ENCODE results near the gene KCNIP1. TPM values are rescaled to one million over a fixed set of nuclear protein-coding genes. Genes with fewer than 3 reads are reported as not detected.

KCNIP1 gene
- polyA plus RNA-seq, 1 of the 3 experiments (the other 2 are of a cell fraction) = 1.3 TPM

- no peaks in the 10 kb centered on the region for H3K36me3 ChIP-seq (replicated peaks in 1 of 2; ENCODE audit: control insufficient read depth in 1 of 2, insufficient read depth in 2 of 2, low read length in 1 of 2)
- H3K4me2 ChIP-seq = no peak overlapping the region
- H4K20me1 ChIP-seq (ENCODE audit: insufficient read depth) = no peaks in the 10 kb centered on the region
- H3K9me2 ChIP-seq = no peaks in the 10 kb centered on the region
- peak overlapping the region in 1 of 2 experiments; percentile 82; a peak in 1 of 4 replicates for H3K27ac ChIP-seq (ENCODE audit: low read depth in 2 of 2, low read length in 1 of 2)
- H3K4me3 ChIP-seq (ENCODE audit: low read depth in 2 of 2, low read length in 1 of 2) = no peak overlapping the region
- H3K27me3 ChIP-seq (ENCODE audit: insufficient read depth) = no peaks in the 10 kb centered on the region
- no peak overlapping the region for H2AFZ ChIP-seq (ENCODE audit: low read depth)
- peaks cover 0 to 68% of the 10 kb centered on the region in 2 experiments; a peak in 2 of 4 replicates for H3K4me1 ChIP-seq (ENCODE audit: control insufficient read depth in 1 of 2, insufficient read depth in 2 of 2, low read depth in 1 of 2, low read length in 1 of 2)
- ChIA-PET CTCF (interaction anchor here (1.2 to 14.2 kb wide), 5 partner anchors 23 to 108 kb away, joined by 3 to 511 read pairs (median 4); partner anchors contain the start of gene GABRP), POLR2A (no interaction called here)
- 83% methylated on average over 11 of the region's 11 CpGs for WGBS (ENCODE audit: low lambda C conversion rate)
- H3F3A ChIP-seq (replicated peaks; ENCODE audit: insufficient read depth) = no peaks in the 10 kb centered on the region
- no peaks in the 10 kb centered on the region for H3K79me2 ChIP-seq (ENCODE audit: insufficient read depth)
- no peaks in the 10 kb centered on the region for H3K9me3 ChIP-seq
- no peak overlapping the region for H3K9ac ChIP-seq
- no peak for DNase-seq
- no peak for TF ChIP-seq RCOR1 (IDR thresholded peaks at IDR 0.05; ENCODE audit: low read length)
These were observed 243.1 kb downstream of the KCNIP1 start for GRCh38 chr5:170746961-170747340.

DNA sequence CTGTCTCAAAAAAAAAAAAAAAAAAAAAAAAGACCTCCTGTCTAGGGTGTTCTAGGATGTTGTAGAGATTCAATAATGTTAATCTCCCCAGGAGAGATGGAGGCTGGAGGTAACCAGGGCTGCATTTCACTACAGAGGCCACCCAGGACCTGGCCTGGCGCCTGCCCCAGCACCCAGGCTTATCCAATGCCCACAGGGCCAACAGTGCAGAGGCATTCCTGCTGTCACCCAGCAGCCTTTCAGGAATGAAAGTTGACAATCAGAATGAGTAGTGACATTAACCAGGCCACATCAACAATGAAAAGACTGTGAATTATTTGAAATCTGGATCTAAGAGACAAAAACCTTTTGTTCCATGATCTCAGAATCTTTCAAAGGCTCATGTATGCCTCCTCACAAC is 243.5 kb downstream of the KCNIP1 start:
- 0 out of 4 replicates have a peak overlapping the region, but pooled peaks of 1 of the 2 experiments have one; percentile 20 for H3K27ac ChIP-seq (ENCODE audit: low read depth in 2 of 2, low read length in 1 of 2)
- H3K36me3 ChIP-seq (replicated peaks in 1 of 2; ENCODE audit: control insufficient read depth in 1 of 2, insufficient read depth in 2 of 2, low read length in 1 of 2) = no peaks in the 10 kb centered on the region
- ChIA-PET POLR2A (no interaction called here), CTCF (interaction anchor here (1.2 to 14.2 kb wide), 4 partner anchors 22 to 62 kb away, joined by 4 to 511 read pairs (median 5); partner anchors contain the start of gene GABRP)
- H3K9me3 ChIP-seq = no peaks in the 10 kb centered on the region
- peaks cover 0 to 72% of the 10 kb centered on the region in 2 experiments; a peak in 2 of 4 replicates for H3K4me1 ChIP-seq (ENCODE audit: control insufficient read depth in 1 of 2, insufficient read depth in 2 of 2, low read depth in 1 of 2, low read length in 1 of 2)
- no peaks in the 10 kb centered on the region for H4K20me1 ChIP-seq (ENCODE audit: insufficient read depth)
- H2AFZ ChIP-seq (ENCODE audit: low read depth) = no peak overlapping the region
- no peaks in the 10 kb centered on the region for H3K9me2 ChIP-seq
- H3K4me2 ChIP-seq = no peak overlapping the region
- no peak overlapping the region for H3K9ac ChIP-seq
- H3F3A ChIP-seq (replicated peaks; ENCODE audit: insufficient read depth) = no peaks in the 10 kb centered on the region
- peak; percentile 39 for DNase-seq
- 44% methylated on average over 1 of the region's 1 CpG for WGBS (ENCODE audit: low lambda C conversion rate)
- no peak overlapping the region for H3K4me3 ChIP-seq (ENCODE audit: low read depth in 2 of 2, low read length in 1 of 2)
- no peaks in the 10 kb centered on the region for H3K27me3 ChIP-seq (ENCODE audit: insufficient read depth)
- H3K79me2 ChIP-seq (ENCODE audit: insufficient read depth) = no peaks in the 10 kb centered on the region
- TF ChIP-seq PBX3 (IDR thresholded peaks at IDR 0.05) (0 out of 2 replicates have a peak, but pooled peaks have one; percentile 49), RAD21 (IDR thresholded peaks at IDR 0.05; ENCODE audit: low read length) (no peak), NRF1 (IDR thresholded peaks at IDR 0.05; ENCODE audit: low read depth, low read length) (no peak), FOXM1 (IDR thresholded peaks at IDR 0.05; ENCODE audit: low read depth) (no peak), TAF1 (IDR thresholded peaks at IDR 0.05; ENCODE audit: borderline replicate concordance, low read depth, low read length) (no peak), EP300 (IDR thresholded peaks at IDR 0.05; ENCODE audit: borderline replicate concordance in 1 of 2, low read depth in 1 of 2, low read length in 1 of 2) (peak in 1 of 2 experiments; percentile 85; a peak in 2 of 4 replicates), CHD2 (IDR thresholded peaks at IDR 0.05; ENCODE audit: low read length, partially characterized antibody) (peak; percentile 46), USF2 (IDR thresholded peaks at IDR 0.05; ENCODE audit: borderline replicate concordance, low read depth, low read length) (no peak), REST (IDR thresholded peaks at IDR 0.05; ENCODE audit: low read depth, low read length) (no peak), RCOR1 (IDR thresholded peaks at IDR 0.05; ENCODE audit: low read length) (peak; percentile 94), POLR2AphosphoS5 (IDR thresholded peaks at IDR 0.05; ENCODE audit: low read depth, low read length) (no peak), NFIC (IDR thresholded peaks at IDR 0.05; ENCODE audit: borderline replicate concordance) (no peak), GABPA (IDR thresholded peaks at IDR 0.05; ENCODE audit: low read depth) (no peak), TEAD4 (IDR thresholded peaks at IDR 0.05; ENCODE audit: borderline replicate concordance, insufficient read depth) (no peak), EZH2phosphoT487 (IDR thresholded peaks at IDR 0.05; ENCODE audit: borderline replicate concordance, low read depth) (no peak), YY1 (IDR thresholded peaks at IDR 0.05; ENCODE audit: low read depth) (no peak), FOSL2 (IDR thresholded peaks at IDR 0.05; ENCODE audit: borderline replicate concordance, low read depth) (no peak)
- TF ChIP-seq, protein P1, sequence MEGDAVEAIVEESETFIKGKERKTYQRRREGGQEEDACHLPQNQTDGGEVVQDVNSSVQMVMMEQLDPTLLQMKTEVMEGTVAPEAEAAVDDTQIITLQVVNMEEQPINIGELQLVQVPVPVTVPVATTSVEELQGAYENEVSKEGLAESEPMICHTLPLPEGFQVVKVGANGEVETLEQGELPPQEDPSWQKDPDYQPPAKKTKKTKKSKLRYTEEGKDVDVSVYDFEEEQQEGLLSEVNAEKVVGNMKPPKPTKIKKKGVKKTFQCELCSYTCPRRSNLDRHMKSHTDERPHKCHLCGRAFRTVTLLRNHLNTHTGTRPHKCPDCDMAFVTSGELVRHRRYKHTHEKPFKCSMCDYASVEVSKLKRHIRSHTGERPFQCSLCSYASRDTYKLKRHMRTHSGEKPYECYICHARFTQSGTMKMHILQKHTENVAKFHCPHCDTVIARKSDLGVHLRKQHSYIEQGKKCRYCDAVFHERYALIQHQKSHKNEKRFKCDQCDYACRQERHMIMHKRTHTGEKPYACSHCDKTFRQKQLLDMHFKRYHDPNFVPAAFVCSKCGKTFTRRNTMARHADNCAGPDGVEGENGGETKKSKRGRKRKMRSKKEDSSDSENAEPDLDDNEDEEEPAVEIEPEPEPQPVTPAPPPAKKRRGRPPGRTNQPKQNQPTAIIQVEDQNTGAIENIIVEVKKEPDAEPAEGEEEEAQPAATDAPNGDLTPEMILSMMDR (IDR thresholded peaks at IDR 0.05) = no peak
- TF ChIP-seq, protein P2, sequence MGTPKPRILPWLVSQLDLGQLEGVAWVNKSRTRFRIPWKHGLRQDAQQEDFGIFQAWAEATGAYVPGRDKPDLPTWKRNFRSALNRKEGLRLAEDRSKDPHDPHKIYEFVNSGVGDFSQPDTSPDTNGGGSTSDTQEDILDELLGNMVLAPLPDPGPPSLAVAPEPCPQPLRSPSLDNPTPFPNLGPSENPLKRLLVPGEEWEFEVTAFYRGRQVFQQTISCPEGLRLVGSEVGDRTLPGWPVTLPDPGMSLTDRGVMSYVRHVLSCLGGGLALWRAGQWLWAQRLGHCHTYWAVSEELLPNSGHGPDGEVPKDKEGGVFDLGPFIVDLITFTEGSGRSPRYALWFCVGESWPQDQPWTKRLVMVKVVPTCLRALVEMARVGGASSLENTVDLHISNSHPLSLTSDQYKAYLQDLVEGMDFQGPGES (IDR thresholded peaks at IDR 0.05; ENCODE audit: low read depth, low read length) = no peak

Measured in SK-N-SH (cell line).